GM12864 (cell line): Measurements from ENCODE around the gene N4BP2L1.
"Not testable (repeated sequence)": the region's sequence is repeated elsewhere in the genome, so short reads cannot be mapped to it uniquely, and the experiment has no call there.

ENCODE experiments used
- DNase-seq: peaks from one replicate; pipeline ENCODE4 v3.0.0-alpha.2; 2011; ENCODE audit warnings: low read depth
- H3K4me3 ChIP-seq: 2 replicates; pipeline ENCODE4 v1.5.1; 2011; ENCODE audit warnings: mild to moderate bottlenecking, low read depth, low read length, control low read depth
- CTCF ChIP-seq: IDR thresholded peaks from 2 replicates; pipeline ENCODE4 v1.5.1; 2011; ENCODE audit warnings: low read depth, mild to moderate bottlenecking, moderate library complexity, low read length, control low read depth, inconsistent platforms; ENCODE audit errors: missing control alignments

N4BP2L1 gene

GRCh38 chr13:32383836-32384618 lies 43.9 kb downstream of the N4BP2L1 start:
- no peak for TF ChIP-seq CTCF
- H3K4me3 ChIP-seq: no peak overlapping the region
- no peak for DNase-seq

- H3K4me3 ChIP-seq: no peak overlapping the region
- DNase-seq: no peak
- peak; percentile 48 for TF ChIP-seq CTCF
Measured at GRCh38 chr13:32381539-32381938, 46.4 kb downstream of the N4BP2L1 start.

DNA sequence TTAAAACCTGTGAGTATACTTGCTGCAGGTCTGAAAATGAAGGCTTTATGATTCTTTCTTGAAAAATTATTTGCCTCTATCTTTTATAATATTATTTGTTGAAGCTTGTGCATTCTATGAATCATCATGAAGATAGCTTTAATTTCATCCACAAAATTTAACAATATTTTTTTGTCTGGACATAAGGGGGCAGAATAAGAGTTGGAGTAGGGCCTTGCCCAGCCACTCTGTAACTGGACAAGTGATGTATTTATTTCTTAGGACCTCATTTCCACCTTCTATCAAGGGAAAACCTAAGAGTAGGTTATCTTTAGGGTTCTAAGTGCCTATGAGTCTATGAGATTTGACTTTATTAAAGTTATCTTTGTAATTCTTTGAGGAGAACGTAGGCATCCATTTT lies 49.9 kb downstream of the N4BP2L1 start:
- no peak overlapping the region for H3K4me3 ChIP-seq
- TF ChIP-seq CTCF: no peak
- no peak for DNase-seq

- DNase-seq: no peak
- TF ChIP-seq CTCF: no peak
- no peak overlapping the region for H3K4me3 ChIP-seq
Measured at GRCh38 chr13:32376642-32377415, 51.1 kb downstream of the N4BP2L1 start.

- no peak overlapping the region for H3K4me3 ChIP-seq
- DNase-seq: no peak
- no peak for TF ChIP-seq CTCF
Measured at GRCh38 chr13:32370805-32371204, 57.1 kb downstream of the N4BP2L1 start.

- TF ChIP-seq CTCF: no peak
- no peak overlapping the region for H3K4me3 ChIP-seq
- DNase-seq: no peak
Measured at GRCh38 chr13:32362574-32362973, 65.4 kb downstream of the N4BP2L1 start.

DNA sequence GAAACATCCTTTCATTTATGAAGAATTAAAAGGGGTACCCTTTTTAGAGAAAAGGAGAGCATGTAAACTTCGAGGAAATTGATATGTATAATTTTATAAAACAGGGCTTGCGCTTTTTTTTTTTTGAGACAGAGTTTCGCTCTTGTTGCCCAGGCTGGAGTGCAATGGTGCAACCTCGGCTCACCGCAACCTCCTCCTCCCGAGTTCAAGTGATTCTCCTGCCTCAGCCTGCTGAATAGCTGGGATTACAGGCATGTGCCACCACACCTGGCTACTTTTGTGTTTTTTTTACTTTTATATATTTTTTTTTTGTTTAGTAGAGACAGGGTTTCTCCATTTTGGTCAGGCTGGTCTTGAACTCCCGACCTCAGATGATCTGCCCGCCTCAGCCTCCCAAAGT lies 72.0 kb downstream of the N4BP2L1 start:
- not testable (repeated sequence) for DNase-seq, H3K4me3 ChIP-seq
